Calu3 (cell line): ENCODE measurements around the gene CHKB. TPM values are rescaled to one million over a fixed set of nuclear protein-coding genes. Genes with fewer than 3 reads are reported as not detected.

Experiments used
- BruUV-seq: library from RNA; stranded (reverse); fragments of 400-500 nt; replicated peaks from 2 replicates; lab custom pipeline; 2021; lab: Mats Ljungman, UMichigan
- CTCF ChIA-PET: fragments of 300-600 bp; sonication (Branson Sonifier 250); formaldehyde crosslinking; loops from one replicate; lab custom pipeline; 2022; ENCODE audit warnings: antibody characterized with exemption; lab: Charles Lee
- DNase-seq: peaks from one replicate; pipeline ENCODE4 v3.0.0; 2022
- H3K27ac Mint-ChIP-seq: one replicate; pipeline ENCODE4 v1.8.0; 2022; ENCODE audit warnings: mixed read lengths; ENCODE audit not compliant: unreplicated experiment
- H3K27me3 Mint-ChIP-seq: one replicate; pipeline ENCODE4 v1.8.0; 2022; ENCODE audit warnings: mixed read lengths; ENCODE audit not compliant: unreplicated experiment
- H3K36me3 Mint-ChIP-seq: one replicate; pipeline ENCODE4 v1.8.0; 2022; ENCODE audit warnings: mild to moderate bottlenecking, moderate library complexity, mixed read lengths; ENCODE audit not compliant: insufficient read depth, unreplicated experiment
- H3K4me1 Mint-ChIP-seq: one replicate; pipeline ENCODE4 v1.8.0; 2022; ENCODE audit warnings: mild to moderate bottlenecking, low read depth, mixed read lengths; ENCODE audit not compliant: unreplicated experiment
- H3K4me3 Mint-ChIP-seq: one replicate; pipeline ENCODE4 v1.8.0; 2022; ENCODE audit warnings: mild to moderate bottlenecking, low read depth, moderate library complexity, mixed read lengths; ENCODE audit not compliant: unreplicated experiment
- H3K9me3 Mint-ChIP-seq: one replicate; pipeline ENCODE4 v1.8.0; 2022; ENCODE audit warnings: low read depth, mixed read lengths; ENCODE audit not compliant: unreplicated experiment
- intact Hi-C: fragments of 100-400 bp; cut with micrococcal nuclease; formaldehyde crosslinking; loops from one replicate; pipeline ENCODE4 v1.10.0; 2022; ENCODE audit not compliant: unreplicated experiment
- total RNA-seq: library from RNA; stranded (reverse); gene quantifications from 2 replicates; pipeline ENCODE4 v1.2.3, GENCODE V29; 2022
- TF ChIP-seq, protein P1 (sequence below): fragments of 200-600 bp; IDR thresholded peaks from one replicate; pipeline ENCODE4 v1.8.0; 2022; ENCODE audit warnings: antibody characterized with exemption; ENCODE audit not compliant: unreplicated experiment

CHKB gene
- total RNA-seq, 1 experiment from 2014 or later = 80.9 TPM

- TF ChIP-seq, protein P1, sequence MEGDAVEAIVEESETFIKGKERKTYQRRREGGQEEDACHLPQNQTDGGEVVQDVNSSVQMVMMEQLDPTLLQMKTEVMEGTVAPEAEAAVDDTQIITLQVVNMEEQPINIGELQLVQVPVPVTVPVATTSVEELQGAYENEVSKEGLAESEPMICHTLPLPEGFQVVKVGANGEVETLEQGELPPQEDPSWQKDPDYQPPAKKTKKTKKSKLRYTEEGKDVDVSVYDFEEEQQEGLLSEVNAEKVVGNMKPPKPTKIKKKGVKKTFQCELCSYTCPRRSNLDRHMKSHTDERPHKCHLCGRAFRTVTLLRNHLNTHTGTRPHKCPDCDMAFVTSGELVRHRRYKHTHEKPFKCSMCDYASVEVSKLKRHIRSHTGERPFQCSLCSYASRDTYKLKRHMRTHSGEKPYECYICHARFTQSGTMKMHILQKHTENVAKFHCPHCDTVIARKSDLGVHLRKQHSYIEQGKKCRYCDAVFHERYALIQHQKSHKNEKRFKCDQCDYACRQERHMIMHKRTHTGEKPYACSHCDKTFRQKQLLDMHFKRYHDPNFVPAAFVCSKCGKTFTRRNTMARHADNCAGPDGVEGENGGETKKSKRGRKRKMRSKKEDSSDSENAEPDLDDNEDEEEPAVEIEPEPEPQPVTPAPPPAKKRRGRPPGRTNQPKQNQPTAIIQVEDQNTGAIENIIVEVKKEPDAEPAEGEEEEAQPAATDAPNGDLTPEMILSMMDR = no peak
- H3K27me3 Mint-ChIP-seq = no peaks in the 10 kb centered on the region
- no peak overlapping the region for H3K4me3 Mint-ChIP-seq
- intact Hi-C loops = no loop called here
- BruUV-seq = no TSS peak
- no peak overlapping the region for H3K27ac Mint-ChIP-seq
- no peaks in the 10 kb centered on the region for H3K4me1 Mint-ChIP-seq
- no peak for DNase-seq
- CTCF ChIA-PET = no interaction called here
- H3K9me3 Mint-ChIP-seq = no peaks in the 10 kb centered on the region
- H3K36me3 Mint-ChIP-seq = peaks cover 36% of the 10 kb centered on the region
These were observed 14.0 kb downstream of the CHKB start for GRCh38 chr22:50568626-50569025.

DNA sequence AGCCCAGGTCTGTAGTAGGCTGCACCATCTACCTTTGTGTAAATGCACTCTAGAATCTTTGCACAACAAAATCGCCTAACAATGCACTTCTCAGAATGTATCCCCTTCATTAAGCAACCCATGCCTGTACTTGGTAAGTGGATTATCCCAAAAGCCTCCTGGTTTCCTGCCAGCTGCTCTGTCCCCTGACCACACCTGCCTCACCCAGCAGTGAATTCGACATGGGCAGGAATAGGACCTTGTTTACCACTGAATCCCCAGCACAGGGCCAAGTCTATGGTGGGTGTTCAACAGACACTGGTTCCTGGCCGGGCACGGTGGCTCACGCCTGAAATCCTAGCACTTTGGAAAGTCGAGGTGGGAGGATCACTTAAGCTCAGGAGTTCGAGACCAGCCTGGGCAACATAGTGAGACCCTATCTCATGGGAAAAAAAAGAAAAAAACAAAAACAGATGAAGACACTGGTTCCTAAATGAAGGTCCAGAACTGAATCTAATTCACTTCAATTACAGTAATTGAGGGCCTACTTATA lies 14.9 kb downstream of the CHKB start:
- H3K4me3 Mint-ChIP-seq = no peak overlapping the region
- CTCF ChIA-PET = no interaction called here
- no TSS peak for BruUV-seq
- no peaks in the 10 kb centered on the region for H3K9me3 Mint-ChIP-seq
- H3K4me1 Mint-ChIP-seq = no peaks in the 10 kb centered on the region
- H3K27me3 Mint-ChIP-seq = no peaks in the 10 kb centered on the region
- TF ChIP-seq, protein P1 = no peak
- H3K36me3 Mint-ChIP-seq = peaks cover 40% of the 10 kb centered on the region
- H3K27ac Mint-ChIP-seq = no peak overlapping the region
- intact Hi-C loops = no loop called here
- no peak for DNase-seq

DNA sequence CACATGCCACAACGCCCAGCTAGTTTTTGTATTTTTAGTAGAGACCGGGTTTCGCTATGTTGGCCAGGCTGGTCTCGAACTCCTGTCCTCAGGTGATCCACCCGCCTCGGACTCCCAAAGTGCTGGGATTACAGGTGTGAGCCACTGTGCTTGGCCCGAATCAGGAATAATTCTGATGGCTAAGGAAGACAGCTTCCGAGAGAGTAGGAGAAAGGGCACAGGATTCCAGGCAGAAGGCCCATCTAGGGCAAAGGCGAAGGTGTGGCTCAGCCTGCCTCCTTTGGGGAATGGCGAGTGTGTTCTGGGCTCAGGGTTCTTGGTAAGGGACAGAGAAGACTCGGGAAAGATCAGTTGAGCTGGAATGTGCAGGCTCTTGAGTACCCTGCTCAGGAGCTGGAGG lies 18.4 kb downstream of the CHKB start:
- intact Hi-C loops = no loop called here
- BruUV-seq = no TSS peak
- TF ChIP-seq, protein P1 = no peak
- Mint-ChIP-seq H3K36me3 (peaks cover 27% of the 10 kb centered on the region), H3K27ac (no peak overlapping the region), H3K4me3 (peak overlapping the region; percentile 92), H3K27me3 (no peaks in the 10 kb centered on the region), H3K9me3 (no peaks in the 10 kb centered on the region), H3K4me1 (peaks cover 9% of the 10 kb centered on the region)
- DNase-seq = no peak
- CTCF ChIA-PET = interaction anchor here (0.7 to 2.2 kb wide), 3 partner anchors 34 to 57 kb away, joined by 3 to 19 read pairs (median 12); partner anchors contain the start of genes SCO2 and TYMP

DNA sequence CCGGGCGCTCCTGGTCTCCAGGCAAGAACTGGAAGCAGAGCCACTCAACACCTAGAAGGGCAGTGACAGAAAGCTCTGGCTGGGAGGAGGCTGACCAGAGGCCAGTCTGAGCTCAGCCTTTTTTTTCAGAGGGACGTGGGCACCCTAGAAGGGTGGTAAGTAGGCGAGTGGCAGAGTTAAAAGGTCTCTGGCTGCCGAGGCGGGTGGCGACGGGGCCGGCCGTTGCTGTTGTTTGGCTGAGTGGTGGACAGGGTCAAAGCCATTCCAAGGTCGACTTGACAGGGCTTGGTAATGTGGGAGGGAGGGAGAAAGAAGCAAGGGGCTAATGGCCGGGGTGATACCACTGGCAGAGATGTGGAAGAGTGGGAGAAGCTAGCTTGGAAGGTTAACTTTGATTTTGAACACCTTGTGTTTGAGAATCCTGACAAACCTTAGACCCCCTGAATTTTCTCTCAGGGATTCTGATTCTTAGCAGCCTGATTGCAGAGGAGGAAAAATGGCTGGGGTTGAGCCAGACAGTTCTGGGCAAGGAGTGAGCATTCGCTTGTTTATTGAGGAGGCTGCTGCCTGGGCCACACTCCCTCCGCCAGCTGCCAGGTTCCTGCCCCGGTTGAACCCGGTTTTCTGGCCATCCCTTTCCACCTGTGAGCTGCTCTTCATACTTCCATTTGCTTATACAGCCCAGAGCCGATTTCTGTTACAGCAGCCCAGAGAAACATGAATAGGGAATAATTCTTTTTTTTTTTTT lies 19.1 kb downstream of the CHKB start:
- intact Hi-C loops = no loop called here
- Mint-ChIP-seq H3K9me3 (no peaks in the 10 kb centered on the region), H3K4me1 (peaks cover 9% of the 10 kb centered on the region), H3K27ac (peak overlapping the region; percentile 80), H3K4me3 (peak overlapping the region; percentile 92), H3K36me3 (peaks cover 25% of the 10 kb centered on the region), H3K27me3 (no peaks in the 10 kb centered on the region)
- CTCF ChIA-PET = interaction anchor here (0.7 to 2.2 kb wide), 9 partner anchors 18 to 288 kb away, joined by 3 to 19 read pairs (median 6); partner anchors contain the start of genes ARSA, KLHDC7B, LMF2 and NCAPH2
- no peak for DNase-seq
- TF ChIP-seq, protein P1 = no peak
- BruUV-seq = no TSS peak
